HFFc6 (cell line): Measurements from ENCODE around the gene SEC24B. TPM values are rescaled to one million over a fixed set of nuclear protein-coding genes. Genes with fewer than 3 reads are reported as not detected.
"Not testable (repeated sequence)": the region's sequence is repeated elsewhere in the genome, so short reads cannot be mapped to it uniquely, and the experiment has no call there.

ENCODE experiments used
- DNase-seq: peaks from one replicate; pipeline ENCODE4 v3.0.0-alpha.2; 2018
- H3K27ac Mint-ChIP-seq: 2 replicates; pipeline ENCODE4 v1.8.0; 2020; ENCODE audit warnings: mild to moderate bottlenecking, mixed read lengths
- H3K27me3 Mint-ChIP-seq: 2 replicates; pipeline ENCODE4 v1.8.0; 2021; ENCODE audit warnings: mild to moderate bottlenecking, moderate library complexity, mixed read lengths; ENCODE audit not compliant: insufficient read depth
- H3K36me3 Mint-ChIP-seq: 2 replicates; pipeline ENCODE4 v1.8.0; 2021; ENCODE audit warnings: low read depth, mixed read lengths
- H3K4me1 Mint-ChIP-seq: 2 replicates; pipeline ENCODE4 v1.8.0; 2020; ENCODE audit warnings: low read depth, mixed read lengths
- H3K4me3 Mint-ChIP-seq: 2 replicates; pipeline ENCODE4 v1.8.0; 2020; ENCODE audit warnings: mild to moderate bottlenecking, moderate library complexity, mixed read lengths
- H3K9me3 Mint-ChIP-seq: 2 replicates; pipeline ENCODE4 v1.8.0; 2020; ENCODE audit warnings: mild to moderate bottlenecking, mixed read lengths
- total RNA-seq, 6 experiments: library from RNA; stranded (reverse); fragmentation: NEBNext Ultra II Directional; extraction: Animal tissue kit (Norgen Biotek cat#: 25700); gene quantifications; 2 replicates in 1 of 6; 3 replicates in 5 of 6; pipeline ENCODE4 v1.2.3, GENCODE V29; 2021
- TF ChIP-seq, protein P1 (sequence below): fragments of 200-600 bp; sonication (generic); IDR thresholded peaks from 2 replicates; pipeline ENCODE4 v1.5.0; 2021; ENCODE audit warnings: antibody characterized with exemption, mild to moderate bottlenecking

Gene SEC24B
- total RNA-seq, 6 experiments from 2014 or later: 27.2 to 36.6 (median 31.8) TPM

DNA sequence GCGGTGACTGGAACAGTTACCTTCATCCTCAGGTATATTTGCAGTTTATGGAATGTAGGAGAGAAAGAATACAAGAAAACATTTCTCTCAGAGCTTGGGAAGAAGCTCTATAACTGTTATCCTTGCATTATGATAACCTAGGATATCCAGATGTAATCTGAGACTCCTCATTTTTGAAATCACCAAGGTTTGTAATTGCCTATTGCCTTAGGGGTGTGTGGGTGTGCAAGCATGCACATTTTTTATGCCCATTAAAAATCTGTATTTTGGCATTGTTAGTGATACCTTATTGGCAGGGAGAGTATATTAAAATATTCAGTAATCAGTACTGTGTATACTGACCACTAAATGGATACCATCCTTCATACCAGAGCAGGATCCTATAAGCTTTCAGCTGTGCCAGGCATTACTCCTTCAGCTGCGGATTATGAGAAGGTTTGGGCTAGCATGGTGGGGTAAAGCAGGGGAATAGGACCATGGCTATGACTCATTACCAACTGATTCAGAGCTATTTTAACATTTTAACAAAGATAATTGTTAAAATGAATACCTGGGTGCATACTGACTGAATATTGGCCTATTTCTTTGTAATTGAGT is 8.3 kb downstream of the SEC24B start:
- TF ChIP-seq, protein P1, sequence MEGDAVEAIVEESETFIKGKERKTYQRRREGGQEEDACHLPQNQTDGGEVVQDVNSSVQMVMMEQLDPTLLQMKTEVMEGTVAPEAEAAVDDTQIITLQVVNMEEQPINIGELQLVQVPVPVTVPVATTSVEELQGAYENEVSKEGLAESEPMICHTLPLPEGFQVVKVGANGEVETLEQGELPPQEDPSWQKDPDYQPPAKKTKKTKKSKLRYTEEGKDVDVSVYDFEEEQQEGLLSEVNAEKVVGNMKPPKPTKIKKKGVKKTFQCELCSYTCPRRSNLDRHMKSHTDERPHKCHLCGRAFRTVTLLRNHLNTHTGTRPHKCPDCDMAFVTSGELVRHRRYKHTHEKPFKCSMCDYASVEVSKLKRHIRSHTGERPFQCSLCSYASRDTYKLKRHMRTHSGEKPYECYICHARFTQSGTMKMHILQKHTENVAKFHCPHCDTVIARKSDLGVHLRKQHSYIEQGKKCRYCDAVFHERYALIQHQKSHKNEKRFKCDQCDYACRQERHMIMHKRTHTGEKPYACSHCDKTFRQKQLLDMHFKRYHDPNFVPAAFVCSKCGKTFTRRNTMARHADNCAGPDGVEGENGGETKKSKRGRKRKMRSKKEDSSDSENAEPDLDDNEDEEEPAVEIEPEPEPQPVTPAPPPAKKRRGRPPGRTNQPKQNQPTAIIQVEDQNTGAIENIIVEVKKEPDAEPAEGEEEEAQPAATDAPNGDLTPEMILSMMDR: no peak
- peak; percentile 12 for DNase-seq
- H3K27ac Mint-ChIP-seq: peak overlapping the region; percentile 44; the same call in 1 of the 2 replicates
- peaks cover 18% of the 10 kb centered on the region for H3K36me3 Mint-ChIP-seq
- H3K4me3 Mint-ChIP-seq: no peak overlapping the region
- no peaks in the 10 kb centered on the region; the same call in 1 of the 2 replicates for H3K27me3 Mint-ChIP-seq
- no peaks in the 10 kb centered on the region for H3K9me3 Mint-ChIP-seq
- peaks cover 59% of the 10 kb centered on the region for H3K4me1 Mint-ChIP-seq

DNA sequence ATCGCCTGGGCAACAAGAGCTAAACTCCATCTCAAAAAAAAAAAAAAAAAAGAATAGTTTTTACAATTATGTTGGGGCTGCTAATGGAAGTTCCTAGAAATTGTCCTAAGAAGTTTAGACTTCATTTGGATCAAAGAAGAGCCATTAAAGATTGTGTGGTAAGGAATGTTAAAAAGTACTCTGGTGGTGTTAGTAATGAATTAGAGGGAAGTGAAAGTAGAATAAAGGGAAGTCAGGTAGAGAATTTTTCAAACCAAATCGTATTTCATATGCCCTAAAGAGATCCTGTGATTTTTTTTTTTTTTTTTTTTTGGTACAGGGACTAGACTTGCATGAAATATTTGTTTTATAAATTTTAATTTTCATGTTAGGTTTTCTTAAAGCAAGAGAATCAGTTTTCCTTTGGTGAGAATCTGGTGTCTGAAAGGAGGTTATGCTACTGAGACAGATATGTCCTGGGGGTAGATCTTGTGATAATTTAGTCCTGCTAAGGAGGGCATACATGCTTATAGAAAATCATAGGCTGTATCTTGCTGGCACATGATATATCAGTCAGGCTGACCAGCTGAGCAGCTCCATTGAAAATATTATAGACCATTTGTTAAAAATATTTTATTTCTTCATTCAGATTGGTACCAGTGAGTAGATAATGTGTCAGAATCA is 10.7 kb downstream of the SEC24B start:
- H3K27ac Mint-ChIP-seq: peak overlapping the region; percentile 73; the same call in 1 of the 2 replicates
- no peaks in the 10 kb centered on the region for H3K9me3 Mint-ChIP-seq
- peaks cover 23% of the 10 kb centered on the region for H3K36me3 Mint-ChIP-seq
- DNase-seq: no peak
- TF ChIP-seq, protein P1: no peak
- peaks cover 48% of the 10 kb centered on the region for H3K4me1 Mint-ChIP-seq
- H3K27me3 Mint-ChIP-seq: no peaks in the 10 kb centered on the region
- no peak overlapping the region for H3K4me3 Mint-ChIP-seq

DNA sequence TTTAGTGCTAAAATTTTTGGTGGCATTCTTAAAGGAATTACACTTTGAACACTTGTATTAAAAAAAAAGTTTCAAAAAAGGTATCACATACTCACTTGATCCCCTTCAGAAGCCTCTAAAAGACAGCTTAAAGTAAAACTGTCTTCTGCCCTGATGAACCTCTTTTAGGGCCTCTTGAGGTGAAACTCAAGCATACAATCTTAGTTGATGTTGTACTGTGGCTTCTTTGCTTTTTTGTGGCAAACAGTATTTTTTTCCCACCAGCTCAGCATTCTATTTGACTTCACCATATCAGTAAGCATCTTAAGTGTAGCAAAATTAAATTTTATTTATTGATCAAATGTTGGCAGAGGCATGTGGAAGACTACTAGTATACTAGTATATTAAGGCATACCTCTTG is 13.7 kb downstream of the SEC24B start:
- H3K36me3 Mint-ChIP-seq: peaks cover 40% of the 10 kb centered on the region
- H3K27ac Mint-ChIP-seq: no peak overlapping the region
- H3K4me1 Mint-ChIP-seq: peaks cover 24% of the 10 kb centered on the region
- DNase-seq: no peak
- H3K4me3 Mint-ChIP-seq: no peak overlapping the region
- TF ChIP-seq, protein P1: no peak
- H3K27me3 Mint-ChIP-seq: no peaks in the 10 kb centered on the region
- no peaks in the 10 kb centered on the region for H3K9me3 Mint-ChIP-seq

DNA sequence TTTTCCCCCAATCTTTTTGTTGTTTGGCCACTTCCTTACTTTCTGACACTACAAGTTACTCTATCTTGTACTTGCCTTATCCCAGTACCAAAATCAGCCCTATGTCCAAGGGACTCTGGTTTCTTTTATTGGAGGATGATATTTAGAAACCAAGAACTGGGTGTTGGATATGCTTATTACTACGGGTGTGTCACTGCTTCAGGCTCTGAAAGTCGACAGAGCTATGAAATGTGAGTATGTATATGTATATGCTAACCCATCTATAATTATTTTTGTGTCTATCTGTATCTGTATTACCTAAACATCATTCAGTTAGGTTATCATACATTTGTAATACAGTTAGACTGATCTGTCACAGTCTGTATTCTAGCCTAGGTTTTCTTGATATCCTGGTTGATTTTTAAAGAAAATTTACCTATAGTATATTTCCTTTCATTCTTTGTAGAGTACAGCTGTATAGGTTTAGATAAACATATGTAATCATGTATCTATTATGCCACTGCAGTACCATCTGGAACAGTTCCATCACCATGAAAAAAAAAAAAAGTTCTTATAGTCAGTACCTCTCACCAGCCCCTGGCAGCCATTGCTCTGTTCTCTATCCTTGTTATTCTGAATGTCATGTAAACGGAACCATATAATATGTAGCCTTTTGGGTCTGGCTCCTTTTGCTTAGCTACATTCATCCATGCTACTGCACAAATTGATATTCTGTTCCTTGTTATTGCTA is 18.1 kb downstream of the SEC24B start:
- Mint-ChIP-seq H3K27ac (no peak overlapping the region), H3K4me1 (peaks cover 6% of the 10 kb centered on the region; the same call in 1 of the 2 replicates), H3K4me3 (no peak overlapping the region), H3K9me3 (no peaks in the 10 kb centered on the region), H3K36me3 (peaks cover 45% of the 10 kb centered on the region), H3K27me3 (no peaks in the 10 kb centered on the region)
- TF ChIP-seq, protein P1: no peak
- no peak for DNase-seq

DNA sequence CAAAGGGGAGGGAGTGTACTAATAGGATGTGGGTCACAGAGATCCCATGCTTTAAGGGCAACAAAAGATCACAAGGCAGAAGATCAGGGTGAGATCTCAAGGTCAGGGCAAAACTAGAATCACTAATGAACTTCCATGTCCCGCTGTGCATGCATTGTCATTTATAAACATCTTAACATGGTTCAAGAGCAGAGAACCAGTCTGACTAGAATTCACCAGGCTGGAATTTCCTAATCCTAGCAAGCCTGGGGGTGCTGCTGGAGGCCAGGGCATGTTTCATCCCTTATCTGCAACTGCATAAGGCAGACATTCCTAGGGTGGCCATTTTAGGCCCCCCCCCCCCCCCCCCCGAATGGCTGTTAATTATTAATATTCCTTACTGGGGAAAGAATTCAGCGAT is 19.5 kb downstream of the SEC24B start:
- H3K9me3 Mint-ChIP-seq, H3K4me3 Mint-ChIP-seq, H3K27me3 Mint-ChIP-seq, H3K27ac Mint-ChIP-seq, DNase-seq, H3K4me1 Mint-ChIP-seq: not testable (repeated sequence)
- H3K36me3 Mint-ChIP-seq: peaks cover 45% of the 10 kb centered on the region

DNA sequence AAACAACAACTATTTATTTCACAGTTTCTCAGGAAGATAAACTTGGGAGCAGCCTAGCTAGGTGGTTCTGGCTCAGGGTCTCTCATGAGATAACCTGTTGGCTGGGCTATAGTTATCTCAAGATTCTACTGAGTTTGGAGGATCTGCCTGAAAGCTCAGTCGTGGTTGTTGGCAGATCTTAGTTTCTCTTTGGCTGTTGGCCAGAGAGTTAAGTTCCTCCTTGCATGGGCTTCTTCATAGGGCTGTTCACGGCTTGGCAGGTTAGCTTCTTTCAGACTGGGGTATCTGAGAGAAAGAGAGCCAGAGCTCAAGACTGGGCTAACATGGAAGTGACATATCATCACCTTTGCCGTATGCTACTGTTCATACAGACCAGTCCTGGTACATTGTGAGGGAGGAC is 28.7 kb downstream of the SEC24B start:
- TF ChIP-seq, protein P1: no peak
- Mint-ChIP-seq H3K36me3 (peaks cover 15% of the 10 kb centered on the region), H3K27ac (no peak overlapping the region), H3K9me3 (no peaks in the 10 kb centered on the region), H3K27me3 (no peaks in the 10 kb centered on the region; the same call in 1 of the 2 replicates), H3K4me1 (no peaks in the 10 kb centered on the region), H3K4me3 (no peak overlapping the region)
- DNase-seq: no peak
